BJ (cell line): ENCODE measurements around the gene SLC4A5. TPM values are rescaled to one million over a fixed set of nuclear protein-coding genes. Genes with fewer than 3 reads are reported as not detected.

ENCODE experiments used
- CTCF ChIA-PET: fragments of 350-600 bp; formaldehyde crosslinking; extraction: SDS; loops from one replicate; lab custom pipeline; 2021; ENCODE audit warnings: antibody characterized with exemption, inconsistent platforms; lab: Yijun Ruan, JAX
- POLR2A ChIA-PET: fragments of 300-600 bp; sonication (Branson Sonifier 250); formaldehyde crosslinking; extraction: SDS; loops from one replicate; lab custom pipeline; 2021; ENCODE audit warnings: antibody characterized with exemption; lab: Charles Lee
- DNase-seq: peaks from one replicate; pipeline ENCODE4 v3.0.0-alpha.2; 2011; ENCODE audit warnings: low read depth
- H3K27me3 ChIP-seq: 2 replicates; pipeline ENCODE4 v1.6.0; 2011; ENCODE audit warnings: low read length; ENCODE audit not compliant: control insufficient read depth, insufficient read depth
- H3K36me3 ChIP-seq: 2 replicates; pipeline ENCODE4 v1.5.1; 2011; ENCODE audit warnings: low read length; ENCODE audit not compliant: control insufficient read depth, insufficient read depth
- H3K4me3 ChIP-seq: 2 replicates; pipeline ENCODE4 v1.5.1; 2011; ENCODE audit warnings: low read depth, mild to moderate bottlenecking, control low read depth, low read length
- polyA plus RNA-seq: library from polyadenylated mRNA; depleted of rRNA; stranded (reverse); fragments of >200 nt; gene quantifications from 2 replicates; pipeline ENCODE4 v1.2.3, GENCODE V29; 2011
- TF ChIP-seq, protein P1 (sequence below): IDR thresholded peaks from 2 replicates; pipeline ENCODE4 v1.5.1; 2011; ENCODE audit warnings: low read depth, mild to moderate bottlenecking, control low read depth, inconsistent platforms, low read length, moderate library complexity; ENCODE audit not compliant: insufficient read depth

The SLC4A5 gene
- polyA plus RNA-seq, 1 experiment: 0.07 TPM

DNA sequence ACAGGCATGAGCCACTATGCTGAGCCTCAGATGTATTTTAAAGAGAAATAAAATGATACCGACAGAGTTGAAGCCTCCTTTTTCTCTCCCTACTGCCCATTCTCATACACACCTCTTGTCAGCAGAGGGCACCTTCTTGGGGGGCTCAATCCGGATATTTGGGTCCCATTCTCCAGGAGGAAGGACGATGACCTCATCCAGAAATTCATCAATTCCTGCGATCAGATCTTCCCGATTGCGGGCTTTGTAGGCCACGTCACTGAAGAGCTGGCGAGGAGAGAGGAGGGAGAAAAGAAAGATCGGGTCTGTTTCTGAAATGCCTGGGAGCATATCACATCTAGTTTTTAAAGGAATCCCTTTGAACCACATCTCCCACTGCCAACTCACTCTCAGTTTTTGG, 90.4 kb downstream of the SLC4A5 start:
- Histone ChIP-seq H3K27me3 (peaks cover 5% of the 10 kb centered on the region), H3K4me3 (no peak overlapping the region), H3K36me3 (no peaks in the 10 kb centered on the region)
- ChIA-PET CTCF (no interaction called here), POLR2A (no interaction called here)
- DNase-seq: no peak
- TF ChIP-seq, protein P1, sequence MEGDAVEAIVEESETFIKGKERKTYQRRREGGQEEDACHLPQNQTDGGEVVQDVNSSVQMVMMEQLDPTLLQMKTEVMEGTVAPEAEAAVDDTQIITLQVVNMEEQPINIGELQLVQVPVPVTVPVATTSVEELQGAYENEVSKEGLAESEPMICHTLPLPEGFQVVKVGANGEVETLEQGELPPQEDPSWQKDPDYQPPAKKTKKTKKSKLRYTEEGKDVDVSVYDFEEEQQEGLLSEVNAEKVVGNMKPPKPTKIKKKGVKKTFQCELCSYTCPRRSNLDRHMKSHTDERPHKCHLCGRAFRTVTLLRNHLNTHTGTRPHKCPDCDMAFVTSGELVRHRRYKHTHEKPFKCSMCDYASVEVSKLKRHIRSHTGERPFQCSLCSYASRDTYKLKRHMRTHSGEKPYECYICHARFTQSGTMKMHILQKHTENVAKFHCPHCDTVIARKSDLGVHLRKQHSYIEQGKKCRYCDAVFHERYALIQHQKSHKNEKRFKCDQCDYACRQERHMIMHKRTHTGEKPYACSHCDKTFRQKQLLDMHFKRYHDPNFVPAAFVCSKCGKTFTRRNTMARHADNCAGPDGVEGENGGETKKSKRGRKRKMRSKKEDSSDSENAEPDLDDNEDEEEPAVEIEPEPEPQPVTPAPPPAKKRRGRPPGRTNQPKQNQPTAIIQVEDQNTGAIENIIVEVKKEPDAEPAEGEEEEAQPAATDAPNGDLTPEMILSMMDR: no peak

- no peaks in the 10 kb centered on the region for H3K36me3 ChIP-seq
- no peak for DNase-seq
- TF ChIP-seq, protein P1: no peak
- H3K27me3 ChIP-seq: peaks cover 5% of the 10 kb centered on the region
- no peak overlapping the region for H3K4me3 ChIP-seq
- POLR2A ChIA-PET: no interaction called here
- CTCF ChIA-PET: interaction anchor here (4.9 kb wide), 1 partner anchor 8 kb away, joined by 46 read pairs; no protein-coding TSS in a partner anchor
Observed at GRCh38 chr2:74252036-74252435, 91.2 kb downstream of the SLC4A5 start.

DNA sequence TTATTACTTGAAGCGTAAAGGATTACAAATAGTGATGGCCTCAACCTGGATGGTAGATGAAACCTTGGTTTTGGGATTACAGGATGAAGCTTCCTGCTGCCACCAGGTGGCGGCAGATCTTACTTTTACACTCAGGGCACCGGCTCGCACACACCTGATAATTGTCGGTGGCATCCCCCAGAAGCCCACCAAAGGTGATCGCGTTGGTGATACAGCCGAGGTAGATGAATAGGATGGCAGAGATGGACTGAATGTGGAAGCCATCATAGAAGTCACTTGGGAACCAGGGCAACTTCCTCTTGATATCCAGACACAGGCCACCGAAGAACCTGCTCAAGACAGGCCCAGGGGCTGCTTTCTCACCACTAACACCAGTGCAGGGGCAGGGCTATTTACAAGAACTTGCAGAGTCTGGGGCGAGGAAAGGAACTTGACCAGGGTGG, 93.0 kb downstream of the SLC4A5 start:
- ChIA-PET CTCF (interaction anchor here (0.6 to 4.9 kb wide), 22 partner anchors 10 to 428 kb away, joined by 3 to 46 read pairs (median 5); no protein-coding TSS in a partner anchor), POLR2A (no interaction called here)
- H3K27me3 ChIP-seq: peaks cover 7% of the 10 kb centered on the region; the same call in 1 of the 2 replicates
- DNase-seq: no peak
- H3K36me3 ChIP-seq: no peaks in the 10 kb centered on the region
- TF ChIP-seq, protein P1: peak; percentile 81
- no peak overlapping the region for H3K4me3 ChIP-seq

DNA sequence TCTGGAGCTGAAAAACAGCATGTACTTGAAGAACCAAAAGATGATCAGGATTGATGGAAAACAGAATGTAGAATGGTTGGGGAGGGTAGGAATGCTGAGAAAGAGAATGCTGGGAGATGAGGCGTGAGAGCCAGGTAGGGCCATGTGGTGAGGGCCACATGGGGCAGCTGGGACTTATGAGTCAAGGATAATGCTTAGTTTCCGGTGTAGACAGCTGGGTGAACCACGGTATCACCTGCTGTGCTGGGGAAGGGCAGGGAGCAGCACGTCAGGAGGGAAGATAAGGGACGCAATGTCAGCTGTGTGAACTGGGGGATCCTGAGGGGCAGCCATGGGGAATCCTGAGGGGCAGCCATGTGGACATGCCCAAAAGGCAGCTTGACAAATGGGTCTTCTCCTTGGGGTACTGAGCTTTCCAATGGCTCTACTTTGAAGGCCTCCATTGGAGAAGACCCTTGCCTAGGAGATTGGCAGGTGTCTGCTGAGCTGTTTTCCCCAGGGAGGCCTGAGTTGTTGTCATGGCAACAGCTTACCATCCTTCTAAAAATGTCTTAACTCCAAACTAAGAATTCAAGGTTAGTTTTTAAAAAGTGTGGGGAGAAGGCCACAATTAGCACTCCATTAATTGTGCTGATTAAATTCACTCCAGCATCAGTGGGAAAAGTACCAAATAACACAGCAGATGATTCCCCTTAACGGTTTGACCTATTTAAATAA, 93.7 kb downstream of the SLC4A5 start:
- TF ChIP-seq, protein P1: no peak
- DNase-seq: no peak
- Histone ChIP-seq H3K36me3 (no peaks in the 10 kb centered on the region), H3K4me3 (no peak overlapping the region), H3K27me3 (peaks cover 7% of the 10 kb centered on the region; the same call in 1 of the 2 replicates)
- POLR2A ChIA-PET: no interaction called here
- CTCF ChIA-PET: interaction anchor here (0.6 to 4.9 kb wide), 25 partner anchors 10 to 470 kb away, joined by 3 to 46 read pairs (median 4); partner anchors contain the start of gene DUSP11

GRCh38 chr2:74246496-74247195, 96.6 kb downstream of the SLC4A5 start:
- H3K27me3 ChIP-seq: peaks cover 7% of the 10 kb centered on the region; the same call in 1 of the 2 replicates
- ChIA-PET POLR2A (no interaction called here), CTCF (interaction anchor here (0.6 to 1.8 kb wide), 3 partner anchors 88 to 286 kb away, joined by 3 to 4 read pairs (median 3); no protein-coding TSS in a partner anchor)
- no peaks in the 10 kb centered on the region for H3K36me3 ChIP-seq
- no peak for DNase-seq
- TF ChIP-seq, protein P1: no peak
- H3K4me3 ChIP-seq: no peak overlapping the region
